ENCODE measurements around the gene H1-8. TPM values are rescaled to one million over a fixed set of nuclear protein-coding genes. Genes with fewer than 3 reads are reported as not detected.

H1-8 gene
- polyA plus RNA-seq, 2 donors = not detected

GRCh38 chr3:129553719-129554118, 10.7 kb downstream of the H1-8 start:
- Histone ChIP-seq H3K36me3 (ENCODE audit: control insufficient read depth in 2 of 2, insufficient read depth in 2 of 2, low read length in 1 of 2) (peaks cover 0 to 2% of the 10 kb centered on the region in 2 donors), H3K4me1 (ENCODE audit: control insufficient read depth in 2 of 2, insufficient read depth in 2 of 2, low read length in 1 of 2) (peaks cover 4 to 5% of the 10 kb centered on the region in 2 donors), H3K27ac (ENCODE audit: low read depth in 2 of 2, low read length in 1 of 2) (no peak overlapping the region), H3K4me3 (ENCODE audit: low read depth in 1 of 2, low read length in 2 of 2) (no peak overlapping the region), H3K27me3 (ENCODE audit: control insufficient read depth in 1 of 2, insufficient read depth in 2 of 2, low read length in 2 of 2) (no peaks in the 10 kb centered on the region), H3K9me3 (ENCODE audit: control insufficient read depth in 2 of 2, insufficient read depth in 1 of 2, low read depth in 1 of 2, low read length in 1 of 2) (no peaks in the 10 kb centered on the region)
- 46 to 50% methylated on average over 15 of the region's 15 CpGs for WGBS, 2 donors

GRCh38 chr3:129554356-129555152, 11.6 kb downstream of the H1-8 start:
- H3K9me3 ChIP-seq (ENCODE audit: control insufficient read depth in 2 of 2, insufficient read depth in 1 of 2, low read depth in 1 of 2, low read length in 1 of 2) = no peaks in the 10 kb centered on the region
- H3K27ac ChIP-seq (ENCODE audit: low read depth in 2 of 2, low read length in 1 of 2) = peak overlapping the region in 1 of 2 donors; percentile 33
- no peak overlapping the region for H3K4me3 ChIP-seq (ENCODE audit: low read depth in 1 of 2, low read length in 2 of 2)
- WGBS, 2 donors = 59 to 64% methylated on average over 13 of the region's 13 CpGs
- peaks cover 4 to 5% of the 10 kb centered on the region in 2 donors for H3K4me1 ChIP-seq (ENCODE audit: control insufficient read depth in 2 of 2, insufficient read depth in 2 of 2, low read length in 1 of 2)
- H3K36me3 ChIP-seq (ENCODE audit: control insufficient read depth in 2 of 2, insufficient read depth in 2 of 2, low read length in 1 of 2) = peaks cover 0 to 2% of the 10 kb centered on the region in 2 donors
- H3K27me3 ChIP-seq (ENCODE audit: control insufficient read depth in 1 of 2, insufficient read depth in 2 of 2, low read length in 2 of 2) = no peaks in the 10 kb centered on the region

GRCh38 chr3:129555153-129555550, 12.2 kb downstream of the H1-8 start:
- H3K9me3 ChIP-seq (ENCODE audit: control insufficient read depth in 2 of 2, insufficient read depth in 1 of 2, low read depth in 1 of 2, low read length in 1 of 2) = no peaks in the 10 kb centered on the region
- 71 to 81% methylated on average over 15 of the region's 15 CpGs for WGBS, 2 donors
- peaks cover 4 to 5% of the 10 kb centered on the region in 2 donors for H3K4me1 ChIP-seq (ENCODE audit: control insufficient read depth in 2 of 2, insufficient read depth in 2 of 2, low read length in 1 of 2)
- no peak overlapping the region for H3K4me3 ChIP-seq (ENCODE audit: low read depth in 1 of 2, low read length in 2 of 2)
- H3K27ac ChIP-seq (ENCODE audit: low read depth in 2 of 2, low read length in 1 of 2) = no peak overlapping the region
- peaks cover 0 to 2% of the 10 kb centered on the region in 2 donors for H3K36me3 ChIP-seq (ENCODE audit: control insufficient read depth in 2 of 2, insufficient read depth in 2 of 2, low read length in 1 of 2)
- no peaks in the 10 kb centered on the region for H3K27me3 ChIP-seq (ENCODE audit: control insufficient read depth in 1 of 2, insufficient read depth in 2 of 2, low read length in 2 of 2)

- peaks cover 0 to 2% of the 10 kb centered on the region in 2 donors for H3K36me3 ChIP-seq (ENCODE audit: control insufficient read depth in 2 of 2, insufficient read depth in 2 of 2, low read length in 1 of 2)
- no peaks in the 10 kb centered on the region for H3K9me3 ChIP-seq (ENCODE audit: control insufficient read depth in 2 of 2, insufficient read depth in 1 of 2, low read depth in 1 of 2, low read length in 1 of 2)
- H3K4me1 ChIP-seq (ENCODE audit: control insufficient read depth in 2 of 2, insufficient read depth in 2 of 2, low read length in 1 of 2) = peaks cover 4 to 5% of the 10 kb centered on the region in 2 donors
- H3K4me3 ChIP-seq (ENCODE audit: low read depth in 1 of 2, low read length in 2 of 2) = no peak overlapping the region
- H3K27me3 ChIP-seq (ENCODE audit: control insufficient read depth in 1 of 2, insufficient read depth in 2 of 2, low read length in 2 of 2) = no peaks in the 10 kb centered on the region
- H3K27ac ChIP-seq (ENCODE audit: low read depth in 2 of 2, low read length in 1 of 2) = no peak overlapping the region
- WGBS, 2 donors = 80 to 81% methylated on average over 18 of the region's 18 CpGs
Observed at GRCh38 chr3:129555616-129556357, 12.8 kb downstream of the H1-8 start.

- H3K27me3 ChIP-seq (ENCODE audit: control insufficient read depth in 1 of 2, insufficient read depth in 2 of 2, low read length in 2 of 2) = no peaks in the 10 kb centered on the region
- peaks cover 0 to 2% of the 10 kb centered on the region in 2 donors for H3K36me3 ChIP-seq (ENCODE audit: control insufficient read depth in 2 of 2, insufficient read depth in 2 of 2, low read length in 1 of 2)
- no peak overlapping the region for H3K27ac ChIP-seq (ENCODE audit: low read depth in 2 of 2, low read length in 1 of 2)
- H3K4me3 ChIP-seq (ENCODE audit: low read depth in 1 of 2, low read length in 2 of 2) = no peak overlapping the region
- H3K4me1 ChIP-seq (ENCODE audit: control insufficient read depth in 2 of 2, insufficient read depth in 2 of 2, low read length in 1 of 2) = peaks cover 5% of the 10 kb centered on the region in 2 donors
- WGBS, 2 donors = 91 to 94% methylated on average over 15 of the region's 15 CpGs
- no peaks in the 10 kb centered on the region for H3K9me3 ChIP-seq (ENCODE audit: control insufficient read depth in 2 of 2, insufficient read depth in 1 of 2, low read depth in 1 of 2, low read length in 1 of 2)
Observed at GRCh38 chr3:129556358-129556695, 13.4 kb downstream of the H1-8 start.

- no peaks in the 10 kb centered on the region for H3K9me3 ChIP-seq (ENCODE audit: control insufficient read depth in 2 of 2, insufficient read depth in 1 of 2, low read depth in 1 of 2, low read length in 1 of 2)
- peaks cover 5 to 9% of the 10 kb centered on the region in 2 donors for H3K4me1 ChIP-seq (ENCODE audit: control insufficient read depth in 2 of 2, insufficient read depth in 2 of 2, low read length in 1 of 2)
- H3K36me3 ChIP-seq (ENCODE audit: control insufficient read depth in 2 of 2, insufficient read depth in 2 of 2, low read length in 1 of 2) = peaks cover 0 to 2% of the 10 kb centered on the region in 2 donors
- H3K27me3 ChIP-seq (ENCODE audit: control insufficient read depth in 1 of 2, insufficient read depth in 2 of 2, low read length in 2 of 2) = no peaks in the 10 kb centered on the region
- H3K4me3 ChIP-seq (ENCODE audit: low read depth in 1 of 2, low read length in 2 of 2) = no peak overlapping the region
- 81 to 84% methylated on average over 31 of the region's 31 CpGs for WGBS, 2 donors
- peak overlapping the region in 1 of 2 donors; percentile 19 for H3K27ac ChIP-seq (ENCODE audit: low read depth in 2 of 2, low read length in 1 of 2)
Observed at GRCh38 chr3:129556890-129557547, 14.0 kb downstream of the H1-8 start.

- no peak overlapping the region for H3K4me3 ChIP-seq (ENCODE audit: low read depth in 1 of 2, low read length in 2 of 2)
- H3K27ac ChIP-seq (ENCODE audit: low read depth in 2 of 2, low read length in 1 of 2) = no peak overlapping the region
- no peaks in the 10 kb centered on the region for H3K9me3 ChIP-seq (ENCODE audit: control insufficient read depth in 2 of 2, insufficient read depth in 1 of 2, low read depth in 1 of 2, low read length in 1 of 2)
- peaks cover 5 to 9% of the 10 kb centered on the region in 2 donors for H3K4me1 ChIP-seq (ENCODE audit: control insufficient read depth in 2 of 2, insufficient read depth in 2 of 2, low read length in 1 of 2)
- H3K36me3 ChIP-seq (ENCODE audit: control insufficient read depth in 2 of 2, insufficient read depth in 2 of 2, low read length in 1 of 2) = peaks cover 0 to 2% of the 10 kb centered on the region in 2 donors
- WGBS, 2 donors = 44 to 59% methylated on average over 11 of the region's 11 CpGs
- no peaks in the 10 kb centered on the region for H3K27me3 ChIP-seq (ENCODE audit: control insufficient read depth in 1 of 2, insufficient read depth in 2 of 2, low read length in 2 of 2)
Observed at GRCh38 chr3:129557548-129557894, 14.5 kb downstream of the H1-8 start.

GRCh38 chr3:129558081-129558771, 15.3 kb downstream of the H1-8 start:
- Histone ChIP-seq H3K27me3 (ENCODE audit: control insufficient read depth in 1 of 2, insufficient read depth in 2 of 2, low read length in 2 of 2) (no peaks in the 10 kb centered on the region), H3K36me3 (ENCODE audit: control insufficient read depth in 2 of 2, insufficient read depth in 2 of 2, low read length in 1 of 2) (peaks cover 0 to 9% of the 10 kb centered on the region in 2 donors), H3K4me3 (ENCODE audit: low read depth in 1 of 2, low read length in 2 of 2) (no peak overlapping the region), H3K4me1 (ENCODE audit: control insufficient read depth in 2 of 2, insufficient read depth in 2 of 2, low read length in 1 of 2) (peaks cover 5 to 9% of the 10 kb centered on the region in 2 donors), H3K27ac (ENCODE audit: low read depth in 2 of 2, low read length in 1 of 2) (no peak overlapping the region), H3K9me3 (ENCODE audit: control insufficient read depth in 2 of 2, insufficient read depth in 1 of 2, low read depth in 1 of 2, low read length in 1 of 2) (no peaks in the 10 kb centered on the region)
- 84% methylated on average over 15 of the region's 15 CpGs for WGBS, 2 donors
